CD4-positive, alpha-beta T cell treated with Interleukin-4 for 1 hour (primary cell): ENCODE measurements around the gene DEFB110.

Source experiments
- DNase-seq, 2 donors: peaks; one replicate each; pipeline ENCODE4 v3.0.0-alpha.2; 2020 to 2022

DEFB110 gene

GRCh38 chr6:50021894-50022293 lies at the start of gene DEFB110:
TSS of gene DEFB110 (minus strand) at chr6:50021994. CDS start at chr6:50021935, 59 bp downstream.
- DNase-seq: no peak

GRCh38 chr6:50070101-50070500 lies 48.3 kb upstream of the DEFB110 start:
- no peak for DNase-seq

GRCh38 chr6:50062051-50062450 lies 40.3 kb upstream of the DEFB110 start:
- no peak for DNase-seq

GRCh38 chr6:50056242-50056641 lies 34.4 kb upstream of the DEFB110 start:
- DNase-seq: no peak

- DNase-seq: no peak
These were observed 28.0 kb upstream of the DEFB110 start, which contains the start of gene DEFB112 for GRCh38 chr6:50049829-50050228. TSS of gene DEFB112 (minus strand) at chr6:50049929. CDS start at chr6:50049869, 60 bp downstream.

- no peak for DNase-seq
These were observed 25.2 kb upstream of the DEFB110 start for GRCh38 chr6:50047026-50047425.

- DNase-seq: no peak
These were observed 9.2 kb upstream of the DEFB110 start for GRCh38 chr6:50030777-50031562.

GRCh38 chr6:50030350-50030749 lies 8.6 kb upstream of the DEFB110 start:
- DNase-seq: no peak

GRCh38 chr6:50025258-50025657 lies 3.5 kb upstream of the DEFB110 start:
- no peak for DNase-seq

GRCh38 chr6:50007819-50008218 lies 14.0 kb downstream of the DEFB110 start:
- no peak for DNase-seq

GRCh38 chr6:50003139-50003538 lies 18.7 kb downstream of the DEFB110 start:
- DNase-seq: no peak

GRCh38 chr6:49995278-49995677 lies 26.5 kb downstream of the DEFB110 start:
- DNase-seq: no peak

- no peak for DNase-seq
These were observed 32.9 kb downstream of the DEFB110 start for GRCh38 chr6:49988900-49989299.

- no peak for DNase-seq
These were observed 34.0 kb downstream of the DEFB110 start for GRCh38 chr6:49987749-49988148.

GRCh38 chr6:49986551-49986950 lies 35.2 kb downstream of the DEFB110 start:
- DNase-seq: no peak

- no peak for DNase-seq
These were observed 39.7 kb downstream of the DEFB110 start for GRCh38 chr6:49982046-49982445.

- no peak for DNase-seq
These were observed 40.9 kb downstream of the DEFB110 start for GRCh38 chr6:49980898-49981297.

GRCh38 chr6:49979584-49979983 lies 42.2 kb downstream of the DEFB110 start:
- no peak for DNase-seq

GRCh38 chr6:49978332-49979226 lies 43.2 kb downstream of the DEFB110 start:
- DNase-seq: no peak

GRCh38 chr6:49969605-49970004 lies 52.2 kb downstream of the DEFB110 start, which contains the start of gene DEFB113:
TSS of gene DEFB113 (minus strand) at chr6:49969625. CDS start at chr6:49969625, 0 bp downstream.
- no peak for DNase-seq
